ENCODE measurements around the gene SCGB3A1.

DNA sequence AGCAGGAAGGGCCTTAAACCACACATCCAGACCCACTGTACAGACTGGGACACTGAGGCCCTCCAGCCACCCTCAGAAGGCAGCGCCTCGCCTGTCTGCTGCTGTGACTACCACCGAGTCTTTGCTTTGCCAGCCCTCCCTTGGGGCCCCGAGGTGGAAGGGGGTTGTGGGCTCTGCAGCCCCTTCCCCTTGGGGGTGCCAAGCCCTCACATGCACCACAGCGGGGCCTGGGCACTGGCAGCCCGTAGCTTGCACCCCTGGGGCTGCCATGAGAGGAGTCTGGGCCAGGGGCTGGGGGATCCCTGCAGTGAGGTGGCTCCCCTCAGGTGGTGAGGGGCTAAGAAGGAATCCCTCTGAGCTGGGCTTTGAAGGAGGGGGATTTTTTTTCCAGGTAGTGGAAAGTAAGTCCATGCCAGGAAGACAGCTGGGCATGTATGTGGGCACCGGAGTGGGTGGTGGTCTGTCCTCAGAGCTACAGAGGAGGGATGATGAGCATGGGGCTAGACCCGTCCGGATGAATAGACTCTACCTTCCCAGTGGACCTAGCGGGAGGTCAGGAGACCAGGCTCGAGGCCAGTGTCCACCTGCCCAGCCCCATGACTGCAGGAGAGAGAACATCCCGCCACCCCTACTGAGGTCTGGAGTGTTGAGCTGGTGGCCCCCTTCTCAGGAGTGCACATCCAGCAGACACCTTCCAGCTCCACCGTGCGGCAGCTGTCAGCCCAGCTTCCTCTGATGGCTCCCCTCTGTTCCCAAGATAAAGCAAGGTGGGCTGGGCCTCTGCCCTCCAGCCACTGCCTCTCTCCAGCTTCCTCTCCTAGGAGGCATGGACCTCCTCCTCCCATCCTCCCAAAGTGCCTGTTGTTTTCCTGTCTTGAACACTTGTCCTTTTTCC lies 42.2 kb upstream of the SCGB3A1 start:
- TF ChIP-seq CTCF (IDR thresholded peaks at IDR 0.05): no peak
- TF ChIP-seq POLR2A (IDR thresholded peaks at IDR 0.05): no peak
